ENCODE data around the gene DDRGK1. TPM values are rescaled to one million over a fixed set of nuclear protein-coding genes. Genes with fewer than 3 reads are reported as not detected.
"Not testable (repeated sequence)": the region's sequence is repeated elsewhere in the genome, so short reads cannot be mapped to it uniquely, and the experiment has no call there.

Gene DDRGK1
- total and polyA plus RNA-seq, 2 of the 8 experiments (the other 6 are each of a cell fraction or from before 2014, with no cell fraction given), result 29.4 to 42.0 TPM

DNA sequence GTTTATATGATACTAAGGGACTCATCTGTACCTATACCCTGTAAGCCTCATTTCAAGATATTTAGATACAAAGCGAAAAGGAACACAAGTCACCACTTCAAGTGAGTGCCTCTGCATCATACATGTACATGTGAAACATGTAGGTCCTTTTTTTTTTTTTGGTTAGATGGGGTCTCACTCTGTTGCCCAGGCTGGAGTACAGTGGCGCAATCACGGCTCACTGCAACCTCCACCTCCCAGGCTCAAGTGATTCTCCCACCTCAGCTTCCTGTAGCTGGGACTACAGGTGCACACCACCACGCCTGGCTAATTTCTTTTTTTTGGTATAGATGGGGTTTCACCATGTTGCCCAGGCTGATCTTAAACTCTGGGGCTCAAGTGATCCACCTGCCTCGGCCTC, 22.1 kb downstream of the DDRGK1 start:
- not testable (repeated sequence) for H2BK12ac ChIP-seq (ENCODE audit: low read depth, low read length); H3K27ac ChIP-seq (ENCODE audit: low read depth, low read length); H3K18ac ChIP-seq (ENCODE audit: extremely low read depth, low read length); H4K20me1 ChIP-seq (replicated peaks in 1 of 2; ENCODE audit: control insufficient read depth in 1 of 2, insufficient read depth in 2 of 2, low read length in 2 of 2); H3K27me3 ChIP-seq (replicated peaks in 1 of 4; ENCODE audit: control insufficient read depth in 3 of 4, extremely low read depth in 1 of 4, insufficient read depth in 3 of 4, low read length in 3 of 4); H3K36me3 ChIP-seq (ENCODE audit: control insufficient read depth in 2 of 4, insufficient read depth in 4 of 4, low read length in 3 of 4); H2AK5ac ChIP-seq (ENCODE audit: low read depth, low read length); H3K23me2 ChIP-seq (ENCODE audit: low read depth, low read length); H3K56ac ChIP-seq (replicated peaks; ENCODE audit: insufficient read length, low read depth, low read length); H3K79me2 ChIP-seq (ENCODE audit: control insufficient read depth in 1 of 2, insufficient read depth in 2 of 2, low read length in 2 of 2); H2BK5ac ChIP-seq (ENCODE audit: low read depth, low read length); H4K8ac ChIP-seq (ENCODE audit: extremely low read depth, insufficient read depth, low read length); H3K9ac ChIP-seq (replicated peaks in 1 of 4; ENCODE audit: extremely low read depth in 1 of 4, low read depth in 3 of 4, low read length in 3 of 4); H3K4me1 ChIP-seq (replicated peaks in 1 of 4; ENCODE audit: control insufficient read depth in 3 of 4, insufficient read depth in 4 of 4, low read length in 3 of 4); H4K5ac ChIP-seq (ENCODE audit: insufficient read length, low read depth, low read length); FAIRE-seq; H3K4ac ChIP-seq (replicated peaks; ENCODE audit: insufficient read length, low read depth, low read length); DNase-seq (ENCODE audit: low read depth in 1 of 2, low spot score in 2 of 2); H3K14ac ChIP-seq (ENCODE audit: insufficient read length); H3K23ac ChIP-seq (ENCODE audit: insufficient read length); H3K9me3 ChIP-seq (ENCODE audit: insufficient read depth in 2 of 2, low read depth in 1 of 2, low read length in 1 of 2); H3K4me2 ChIP-seq (ENCODE audit: insufficient read depth in 1 of 2, low read depth in 2 of 2, low read length in 2 of 2); H4K91ac ChIP-seq (replicated peaks; ENCODE audit: insufficient read length, low read length); H2AFZ ChIP-seq (ENCODE audit: low read length); H3K4me3 ChIP-seq (ENCODE audit: extremely low read depth in 1 of 4, insufficient read depth in 2 of 4, low read depth in 3 of 4, low read length in 4 of 4); H2BK15ac ChIP-seq (ENCODE audit: low read length); H2BK120ac ChIP-seq (replicated peaks; ENCODE audit: low read depth, low read length); H3K79me1 ChIP-seq (ENCODE audit: low read depth, low read length); H2BK20ac ChIP-seq (ENCODE audit: low read length)
- ChIA-PET POLR2A (ENCODE audit: partially characterized antibody) (interaction anchor here (0.7 to 2.0 kb wide), 3 partner anchors 11 to 132 kb away, joined by 3 to 4 read pairs (median 3); no protein-coding TSS in a partner anchor), CTCF (ENCODE audit: partially characterized antibody) (interaction anchor here (1.2 kb wide), 1 partner anchor 10 kb away, joined by 3 read pairs; no protein-coding TSS in a partner anchor)
- WGBS, 2 experiments (ENCODE audit: extremely low coverage in 1 of 2, insufficient coverage in 1 of 2, insufficient read length in 1 of 2, insufficient replicate concordance in 2 of 2, low coverage in 1 of 2, low lambda C conversion rate in 2 of 2, missing lambda C conversion rate in 1 of 2), result 92% methylated on average over 5 of the region's 5 CpGs; no CpG with 5 or more reads in 1 of the 2 experiments
